Stimulated activated CD4-positive, alpha-beta T cell treated with anti-CD3 and anti-CD28 coated beads, Interleukin-4, amount 100 ng/mL, for 4 hours (primary cell): ENCODE results near the gene RALGDS.
"Not testable (repeated sequence)": the region's sequence is repeated elsewhere in the genome, so short reads cannot be mapped to it uniquely, and the experiment has no call there.

Source experiments
- DNase-seq, 2 experiments: peaks; one replicate each; pipeline ENCODE4 v3.0.0-alpha.2; 2020

RALGDS gene

DNA sequence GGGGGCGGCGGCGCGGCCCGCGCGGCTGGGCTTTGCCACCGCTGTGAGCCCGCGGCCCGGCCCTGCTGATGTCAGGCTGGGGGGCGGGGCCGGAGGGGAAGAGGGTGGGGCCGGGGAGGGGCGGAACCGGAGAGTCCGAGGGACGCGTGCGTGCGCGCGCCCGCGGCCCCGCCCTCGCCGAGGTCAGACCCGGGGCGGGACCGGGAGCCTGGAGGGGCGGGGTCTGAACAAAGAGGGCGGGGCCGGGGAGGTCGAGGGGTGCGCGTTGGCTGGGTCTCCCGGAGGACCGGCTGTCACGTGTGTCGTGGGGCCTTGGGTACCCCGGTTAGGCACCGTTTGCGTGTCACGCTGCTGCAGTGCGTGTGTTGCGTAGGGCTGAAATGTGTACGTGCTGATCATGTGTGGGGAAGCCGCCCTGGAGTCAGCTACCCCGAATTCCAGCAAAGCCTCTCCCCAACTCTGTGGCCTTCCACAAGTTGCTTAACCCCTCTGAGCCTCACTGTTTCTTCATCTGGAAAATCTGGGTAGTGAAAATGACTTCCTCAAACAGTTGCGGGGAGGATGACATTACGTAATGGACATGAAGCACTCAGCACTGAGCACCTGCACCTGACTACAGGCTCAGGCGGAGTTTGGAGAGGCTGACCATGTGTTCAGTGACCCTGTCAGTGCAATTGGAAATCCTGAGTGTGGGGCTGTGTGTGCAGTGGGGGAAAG is at the start of gene RALGDS:
RALGDS (minus strand) TSS at position 43 of the 717 bp plus-strand sequence. CDS start 86 bp downstream, outside the sequence.
- DNase-seq = peak; percentile 87 to 95

DNA sequence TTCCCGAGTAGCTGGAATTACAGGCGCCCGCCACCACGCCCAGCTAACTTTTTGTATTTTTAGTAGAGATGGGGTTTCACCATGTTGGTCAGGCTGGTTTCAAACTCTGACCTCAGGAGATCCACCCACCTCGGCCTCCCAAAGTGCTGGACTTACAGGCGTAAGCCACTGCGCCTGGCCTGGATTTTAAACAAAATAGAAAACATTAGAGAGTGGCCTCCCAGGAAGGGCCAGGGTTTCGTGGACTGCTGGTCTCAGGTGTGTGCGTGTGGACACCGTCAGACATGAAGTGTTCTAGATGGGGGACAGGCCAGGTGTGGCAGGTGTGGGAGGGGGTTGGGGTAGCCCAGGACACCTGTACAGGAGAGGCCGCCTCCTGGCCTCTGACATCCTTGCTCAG is 49.7 kb upstream of the RALGDS start:
- no peak for DNase-seq

DNA sequence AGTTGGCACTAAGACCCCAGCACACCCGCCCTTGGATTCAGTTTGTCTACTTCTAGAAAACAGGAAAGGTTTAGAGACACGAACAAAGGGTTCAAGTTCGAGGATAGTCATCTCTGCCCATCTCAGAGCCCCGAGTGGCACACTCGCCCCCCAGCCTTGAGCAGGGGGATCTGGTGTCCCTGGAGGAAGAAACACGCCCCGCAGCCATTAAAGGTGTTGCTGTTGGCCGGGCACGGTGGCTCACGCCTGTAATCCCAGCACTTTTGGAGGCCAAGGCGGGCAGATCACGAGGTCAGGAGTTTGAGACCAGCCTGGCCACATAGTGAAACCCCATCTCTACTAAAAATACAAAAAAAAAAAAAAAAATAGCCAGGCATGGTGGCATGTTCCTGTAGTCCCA is 48.6 kb upstream of the RALGDS start:
- not testable (repeated sequence) for DNase-seq

- no peak for DNase-seq
Measured at GRCh38 chr9:133169102-133169501, 48.1 kb upstream of the RALGDS start.

GRCh38 chr9:133168432-133168831 is 47.4 kb upstream of the RALGDS start:
- DNase-seq = no peak

- DNase-seq = no peak
Measured at GRCh38 chr9:133167769-133168168, 46.7 kb upstream of the RALGDS start.

GRCh38 chr9:133167096-133167730 is 46.2 kb upstream of the RALGDS start:
- no peak for DNase-seq

DNA sequence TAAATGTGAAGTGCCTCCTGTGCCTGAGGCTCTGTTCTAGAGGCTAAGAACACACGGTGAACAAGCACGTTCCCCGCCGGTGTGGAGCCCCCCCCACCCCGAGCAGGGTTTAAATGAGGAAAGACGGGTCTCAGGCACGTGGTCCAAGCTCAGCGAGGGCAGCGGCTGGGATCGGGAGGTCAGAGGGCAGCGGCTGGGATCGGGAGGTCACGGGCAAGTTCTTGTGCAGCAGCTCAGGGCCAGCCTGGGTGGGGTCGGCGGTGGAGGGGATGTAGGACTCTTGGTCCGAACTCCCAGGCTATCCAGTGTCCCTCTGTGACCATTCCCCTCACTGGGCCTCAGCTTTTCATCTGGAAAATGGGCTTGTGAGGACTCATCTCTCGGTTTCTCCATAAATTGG is 45.4 kb upstream of the RALGDS start:
- DNase-seq = no peak

DNA sequence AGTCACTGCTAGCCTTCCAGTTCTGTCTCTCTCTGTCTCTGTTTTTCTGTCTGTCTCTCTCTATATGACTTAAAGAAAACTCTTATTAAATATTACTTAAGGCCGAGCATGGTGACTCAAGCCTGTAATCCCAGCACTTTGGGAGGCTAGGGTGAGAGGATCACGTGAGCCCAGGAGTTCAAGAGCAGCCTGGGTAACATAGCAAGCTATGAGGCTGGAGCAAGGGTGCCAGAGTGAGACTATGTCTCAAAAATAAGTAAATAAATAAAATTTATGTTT is 44.4 kb upstream of the RALGDS start:
- no peak for DNase-seq

DNA sequence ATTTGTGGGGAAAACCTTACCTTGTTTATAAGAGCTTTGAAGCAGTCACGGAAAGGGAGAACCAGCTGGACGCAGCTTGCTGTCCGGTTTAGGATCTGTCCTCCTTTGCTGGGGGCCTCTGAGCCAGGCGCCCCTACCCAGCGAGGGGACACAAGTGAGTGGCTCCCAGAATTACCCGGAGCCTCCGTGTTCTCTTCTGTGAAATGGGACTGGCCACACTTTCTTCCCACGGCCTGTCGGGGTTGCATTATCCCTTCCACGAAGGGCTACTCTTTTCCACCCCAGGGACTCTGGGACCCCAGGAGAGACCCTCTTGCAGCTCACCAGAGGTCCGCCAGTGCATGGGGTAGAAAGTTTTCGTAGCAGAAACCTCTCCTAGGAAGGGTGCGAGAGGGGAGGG is 43.2 kb upstream of the RALGDS start:
- no peak for DNase-seq

DNA sequence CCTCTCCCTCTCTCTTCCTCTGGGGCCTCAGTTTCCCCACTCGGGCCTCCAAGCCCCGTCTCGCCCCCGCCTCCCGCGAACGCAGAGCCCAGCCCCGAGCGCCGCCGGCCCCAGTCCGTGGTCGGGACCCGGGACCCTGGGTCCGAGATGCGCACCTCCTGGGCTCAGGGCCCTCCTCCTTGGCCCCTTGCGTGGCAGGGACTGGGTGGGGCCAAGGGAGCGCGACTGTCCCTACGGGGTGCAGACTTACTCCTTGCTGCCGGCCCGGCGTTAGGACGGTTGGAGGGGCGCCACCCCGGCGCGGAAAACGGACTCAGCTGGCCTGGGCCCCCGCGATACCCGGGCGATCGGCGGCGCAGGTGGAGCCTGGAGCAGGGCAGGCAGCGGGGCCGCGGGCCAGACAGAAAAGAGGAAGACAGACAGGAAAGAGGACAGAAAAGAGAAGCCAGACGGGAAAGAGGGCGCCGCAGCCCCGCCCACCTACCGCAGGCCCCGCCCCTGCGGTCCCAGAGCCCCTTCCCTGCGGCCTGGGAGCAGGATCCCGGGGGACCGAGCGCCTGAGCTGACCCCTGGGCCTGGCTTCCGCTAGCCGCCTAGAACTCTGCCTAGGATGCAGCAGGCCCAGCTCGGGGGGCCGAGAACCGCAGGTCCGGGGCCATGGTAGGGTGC is 42.6 kb upstream of the RALGDS start, which contains the start of gene GBGT1:
GBGT1 (minus strand) TSS at position 411 of the 669 bp plus-strand sequence. CDS start 1,502 bp downstream, outside the sequence.
- peak in 1 of 2 experiments; percentile 32 for DNase-seq

DNA sequence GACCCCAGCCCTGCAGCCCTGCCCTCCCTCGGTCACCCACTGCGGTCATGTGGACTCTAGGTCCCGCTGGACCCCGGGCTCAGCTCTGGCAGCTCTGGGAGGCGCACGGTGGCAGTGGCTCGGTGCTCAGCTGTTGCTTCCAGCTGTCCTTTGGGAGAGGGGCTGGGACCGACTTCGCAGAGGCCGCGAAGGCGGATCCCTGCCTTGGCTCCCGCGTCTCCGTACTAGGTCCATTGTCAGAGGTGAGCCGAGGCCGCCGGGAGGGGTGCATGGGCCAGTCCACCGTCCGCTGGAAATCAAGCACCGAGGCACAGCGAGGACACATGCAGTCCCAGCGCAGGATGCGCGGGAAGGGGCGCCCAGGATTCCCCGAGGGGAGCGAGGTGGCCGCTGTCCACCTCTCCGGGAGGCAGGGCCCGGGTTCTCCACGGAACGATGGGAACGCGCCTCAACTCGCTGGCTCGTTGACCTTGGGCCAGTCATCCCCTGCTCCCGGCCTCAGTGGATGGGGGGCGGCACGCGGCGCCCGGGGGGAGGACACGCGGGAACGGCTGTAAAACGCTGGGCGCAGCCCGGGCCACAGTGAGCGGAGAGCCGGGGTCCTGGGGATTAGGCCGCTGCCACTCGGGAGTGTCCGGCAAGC is 41.9 kb upstream of the RALGDS start:
- DNase-seq = no peak

GRCh38 chr9:133161547-133161950 is 40.5 kb upstream of the RALGDS start:
- no peak for DNase-seq

- DNase-seq = peak in 1 of 2 experiments; percentile 26
Measured at GRCh38 chr9:133160742-133161546, 39.9 kb upstream of the RALGDS start.

- no peak for DNase-seq
Measured at GRCh38 chr9:133158695-133159094, 37.7 kb upstream of the RALGDS start.

- no peak for DNase-seq
Measured at GRCh38 chr9:133155156-133155555, 34.1 kb upstream of the RALGDS start.

DNA sequence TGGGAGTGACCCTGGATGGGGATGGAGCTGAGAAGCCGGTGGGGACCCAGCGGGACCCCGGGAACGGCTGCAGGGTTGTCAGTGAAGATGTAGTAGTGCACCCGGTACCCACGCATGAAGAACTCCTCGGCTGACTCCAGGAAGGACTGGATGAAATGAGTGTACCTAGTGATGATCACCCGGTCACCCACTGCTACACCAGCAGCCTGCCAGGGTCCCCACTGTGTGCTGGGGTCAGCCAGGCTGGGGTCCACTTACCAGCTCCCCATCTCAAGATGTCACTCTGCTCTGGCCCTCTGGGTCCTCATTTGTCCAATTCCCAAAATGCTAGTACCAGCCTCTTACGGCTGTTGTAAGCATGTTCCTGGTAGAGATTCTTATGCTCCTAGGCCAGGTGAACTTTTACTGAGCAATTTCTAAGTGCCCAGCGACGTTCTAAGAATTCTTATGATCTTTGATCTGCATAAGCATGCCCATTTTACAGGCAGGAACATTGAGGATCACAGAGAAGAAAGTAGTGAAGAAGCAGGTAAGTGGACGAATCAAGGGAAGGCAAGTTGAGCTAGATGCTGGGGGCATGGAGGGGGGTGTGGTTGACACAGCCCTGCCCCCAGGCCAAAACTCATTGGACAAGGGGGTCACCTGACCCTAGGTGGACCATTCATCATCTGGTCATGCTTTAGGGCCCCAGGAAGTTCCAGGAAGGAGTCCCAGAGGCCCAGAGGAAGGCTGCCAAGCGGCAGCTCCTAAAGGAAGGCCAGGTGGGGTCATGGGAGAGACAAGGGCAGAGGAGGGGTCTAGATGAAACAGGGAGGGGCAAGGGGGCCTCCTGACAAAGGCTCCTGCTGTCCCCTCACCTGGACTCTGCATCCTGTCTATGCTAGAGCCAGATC is 33.3 kb upstream of the RALGDS start:
- no peak for DNase-seq

DNA sequence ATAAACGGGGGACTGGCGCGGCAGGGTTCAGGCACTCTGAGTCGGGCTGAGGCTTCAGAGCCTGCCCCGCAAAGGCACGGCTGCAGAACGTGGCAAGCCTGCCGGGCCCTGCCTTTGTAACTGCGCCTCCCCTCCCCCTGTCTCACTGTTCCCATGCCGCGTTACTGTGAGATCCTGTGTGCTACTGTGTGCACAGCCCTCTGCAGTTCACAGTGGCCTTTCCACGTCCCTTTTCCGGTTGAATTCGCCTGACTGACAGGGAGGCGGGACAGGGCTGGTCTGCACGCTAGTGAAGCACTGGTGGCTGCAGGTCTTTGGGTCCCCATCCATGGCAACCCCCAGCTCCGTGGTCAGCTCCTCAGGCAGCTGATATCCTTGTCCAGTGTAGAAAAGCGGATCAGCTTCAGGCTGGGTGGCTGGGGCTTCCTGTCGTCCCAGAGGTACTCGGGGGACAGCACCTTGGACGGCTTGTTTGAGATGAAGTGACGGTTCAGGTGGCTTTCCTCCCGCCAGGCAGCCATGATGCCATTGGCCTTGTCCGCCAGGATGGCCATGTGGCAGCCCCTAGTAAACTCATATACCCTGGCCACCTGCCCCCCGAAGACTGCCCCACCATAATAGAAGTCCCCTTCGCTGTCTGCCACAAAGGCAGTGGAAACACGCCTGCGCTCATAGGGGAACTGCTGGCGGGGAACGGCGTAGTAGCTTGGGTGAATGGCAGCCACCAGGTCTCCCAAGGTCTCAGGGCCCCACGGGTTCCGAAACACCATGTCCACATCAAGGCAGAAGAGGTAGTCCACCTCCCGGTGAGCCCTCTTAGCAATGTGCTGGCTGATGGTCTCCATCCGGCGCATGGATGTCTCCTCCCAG is 32.4 kb upstream of the RALGDS start:
- DNase-seq = no peak

GRCh38 chr9:133151601-133152525 is 30.8 kb upstream of the RALGDS start:
- no peak for DNase-seq
